GM12878 (cell line): Measurements from ENCODE around the gene CDKL2. TPM values are rescaled to one million over a fixed set of nuclear protein-coding genes. Genes with fewer than 3 reads are reported as not detected.

ENCODE experiments used
- ATAC-seq: fragments of 200-7000 bp; cut with Tn5 transposase; 3 replicates; pipeline ENCODE4 v1.9.1; 2020; ENCODE audit warnings: mild to moderate bottlenecking, moderate library complexity
- BruUV-seq: library from RNA; stranded (reverse); fragments of 400-500 nt; replicated peaks from 2 replicates; lab custom pipeline; 2021; lab: Mats Ljungman, UMichigan
- CTCF ChIA-PET: fragments of 300-600 bp; sonication (Branson Sonifier 250); formaldehyde crosslinking; extraction: SDS; loops from one replicate; lab custom pipeline; 2021; ENCODE audit warnings: inconsistent platforms; lab: Yijun Ruan, JAX
- POLR2A ChIA-PET: fragments of 350-600 bp; formaldehyde crosslinking; extraction: SDS; loops from one replicate; lab custom pipeline; 2021; ENCODE audit warnings: inconsistent platforms; lab: Charles Lee
- RAD21 ChIA-PET: fragments of 300-600 bp; sonication (Branson Sonifier 250); formaldehyde crosslinking; loops from one replicate; lab custom pipeline; 2023; ENCODE audit warnings: antibody characterized with exemption; ENCODE audit not compliant: unreplicated experiment; lab: Charles Lee
- SMC1A ChIA-PET: fragments of 300-600 bp; sonication (Branson Sonifier 250); formaldehyde crosslinking; loops from one replicate; lab custom pipeline; 2023; ENCODE audit not compliant: unreplicated experiment, uncharacterized antibody; lab: Charles Lee
- DNase-seq: peaks from one replicate; pipeline ENCODE4 v3.0.0-alpha.2; 2011; ENCODE audit warnings: low read depth, low spot score
- FAIRE-seq: peaks from 3 replicates; lab custom pipeline; 2011; peaks lifted over from hg19 to GRCh38; lab: Jason Lieb, UNC
- H2AFZ ChIP-seq: 2 replicates; pipeline ENCODE4 v1.6.0; 2011; ENCODE audit warnings: low read depth, low read length, control low read depth; ENCODE audit not compliant: control insufficient read depth
- H3K27ac ChIP-seq: 2 replicates; pipeline ENCODE4 v1.5.1; 2011; ENCODE audit warnings: control low read depth; ENCODE audit not compliant: control insufficient read depth, insufficient read depth
- H3K27me3 ChIP-seq, 2 experiments: replicated peaks in 1 of 2; 2 replicates each; pipeline versions ENCODE4 v1.6.0 to v1.6.1; 2011; ENCODE audit warnings: low read length in 1 of 2; ENCODE audit not compliant: control insufficient read depth in 2 of 2, insufficient read depth in 2 of 2
- H3K36me3 ChIP-seq, 2 experiments: 2 replicates each; pipeline ENCODE4 v1.5.1; 2011; ENCODE audit warnings: low read length in 1 of 2; ENCODE audit not compliant: control insufficient read depth in 2 of 2, insufficient read depth in 2 of 2
- H3K4me1 ChIP-seq: 2 replicates; pipeline ENCODE4 v1.6.1; 2011; ENCODE audit warnings: mild to moderate bottlenecking, low read length, moderate library complexity, mixed read lengths; ENCODE audit not compliant: control insufficient read depth, insufficient read depth
- H3K4me2 ChIP-seq: 2 replicates; pipeline ENCODE4 v1.6.0; 2011; ENCODE audit warnings: control low read depth; ENCODE audit not compliant: control insufficient read depth, insufficient read depth
- H3K4me3 ChIP-seq: fragments of 200-600 bp; sonication (generic); 2 replicates; pipeline ENCODE4 v1.5.1; 2016
- H3K79me2 ChIP-seq: 2 replicates; pipeline ENCODE4 v1.6.0; 2011; ENCODE audit warnings: low read length; ENCODE audit not compliant: control insufficient read depth, insufficient read depth
- H3K9ac ChIP-seq: 2 replicates; pipeline ENCODE4 v1.8.0; 2011; ENCODE audit warnings: low read length, control low read depth, mixed read lengths; ENCODE audit not compliant: control insufficient read depth, insufficient read depth
- H3K9me3 ChIP-seq: replicated peaks from 3 replicates; pipeline ENCODE4 v1.5.1; 2011; ENCODE audit warnings: mild to moderate bottlenecking, low read length; ENCODE audit not compliant: control insufficient read depth, insufficient read depth
- H4K20me1 ChIP-seq: 2 replicates; pipeline ENCODE4 v1.6.0; 2011; ENCODE audit not compliant: control insufficient read depth, insufficient read depth
- CBX5 ChIP-seq: sonication (generic); IDR thresholded peaks from 2 replicates; pipeline ENCODE4 v1.6.1; 2016; ENCODE audit warnings: low read depth, moderate library complexity, mild to moderate bottlenecking, inconsistent platforms
- CHD1 ChIP-seq: IDR thresholded peaks from 2 replicates; pipeline ENCODE4 v1.6.1; 2012; ENCODE audit warnings: low read depth, low read length, improper control_type of control experiment
- EZH2 ChIP-seq: IDR thresholded peaks from 2 replicates; pipeline ENCODE4 v1.6.1; 2012; ENCODE audit warnings: low read depth, mild to moderate bottlenecking, control low read depth, inconsistent platforms, low read length, borderline replicate concordance; ENCODE audit not compliant: control insufficient read depth
- GABPA ChIP-seq: IDR thresholded peaks from 2 replicates; pipeline ENCODE4 v1.6.1; 2014; ENCODE audit warnings: antibody characterized with exemption, low read depth, mild to moderate bottlenecking, inconsistent platforms
- JUND ChIP-seq: IDR thresholded peaks from 2 replicates; pipeline ENCODE4 v1.6.1; 2012; ENCODE audit warnings: low read depth, mild to moderate bottlenecking, low read length, improper control_type of control experiment, moderate library complexity
- MTA3 ChIP-seq: IDR thresholded peaks from 2 replicates; pipeline ENCODE4 v1.6.1; 2012; ENCODE audit warnings: low read length, inconsistent platforms, borderline replicate concordance
- NFIC ChIP-seq: IDR thresholded peaks from 2 replicates; pipeline ENCODE4 v1.6.1; 2012; ENCODE audit warnings: low read depth, mild to moderate bottlenecking, inconsistent platforms, low read length, moderate library complexity
- NFYB ChIP-seq: IDR thresholded peaks from 2 replicates; pipeline ENCODE4 v1.6.1; 2011; ENCODE audit warnings: low read depth, mild to moderate bottlenecking, low read length, improper control_type of control experiment, moderate library complexity; ENCODE audit not compliant: insufficient read depth
- NR2C2 ChIP-seq: IDR thresholded peaks from 2 replicates; pipeline ENCODE4 v1.6.1; 2011; ENCODE audit warnings: borderline replicate concordance, low read depth; ENCODE audit not compliant: control insufficient read depth, insufficient read length
- ZNF24 ChIP-seq: fragments of 450-650 bp; IDR thresholded peaks from 2 replicates; pipeline ENCODE4 v1.6.1; 2017; ENCODE audit warnings: antibody characterized with exemption, mild to moderate bottlenecking
- ZNF622 ChIP-seq: fragments of 450-650 bp; IDR thresholded peaks from 2 replicates; pipeline ENCODE4 v1.6.1; 2017; ENCODE audit warnings: mild to moderate bottlenecking, inconsistent platforms
- ZSCAN29 ChIP-seq: fragments of 450-650 bp; IDR thresholded peaks from 2 replicates; pipeline ENCODE4 v1.6.1; 2017; ENCODE audit warnings: mild to moderate bottlenecking, moderate library complexity
- WGBS: methylation state at CpG from one replicate; pipeline ENCODE4 v1.1.6; 2016; ENCODE audit warnings: low lambda C conversion rate; ENCODE audit not compliant: insufficient replicate concordance, insufficient coverage; ENCODE audit errors: missing lambda C conversion rate; 5-methylcytosine and 5-hydroxymethylcytosine counted together
- in situ Hi-C: fragments of 300-500 bp; cut with MboI; formaldehyde crosslinking; loops from 9 replicates; pipeline ENCODE4 v1.14.3; 2018; ENCODE audit warnings: mixed read lengths
- intact Hi-C: fragments of 100-400 bp; cut with micrococcal nuclease; formaldehyde crosslinking; loops from one replicate; pipeline ENCODE4 v1.14.2; 2022; ENCODE audit not compliant: unreplicated experiment
- polyA plus RNA-seq, 11 experiments: library from polyadenylated mRNA; depleted of rRNA in 4 of 11; unstranded in 6 of 11; stranded (reverse) in 5 of 11; fragments of >200 nt; fragmentation: Nextera tagmentation in 4 of 11; fragmentation: Illumina TruSeq in 1 of 11; extraction: Ambion mirVana in 4 of 11; extraction: Trizol in 1 of 11; gene quantifications; 1 replicate in 1 of 11; 2 replicates in 10 of 11; pipeline versions ENCODE4 v1.2.1 to v1.2.3, GENCODE V29; 2011 to 2016; ENCODE audit warnings: inconsistent platforms in 2 of 11, missing spikeins in 2 of 11, low read depth in 1 of 11
- total RNA-seq, 4 experiments: library from RNA; depleted of rRNA in 3 of 4; stranded (reverse); fragments of >200 nt in 3 of 4; fragmentation: Illumina TruSeq in 1 of 4; extraction: Trizol in 1 of 4; gene quantifications; 2 replicates each; pipeline versions ENCODE4 v1.2.1 to v1.2.3, GENCODE V29; 2013 to 2021
- TF ChIP-seq, protein P1 (sequence below): fragments of 450-650 bp; formaldehyde crosslinking; IDR thresholded peaks from 2 replicates; pipeline ENCODE4 v1.4.0; 2020; ENCODE audit warnings: mild to moderate bottlenecking, moderate library complexity
- TF ChIP-seq, protein P2 (sequence below): fragments of 450-650 bp; conservative IDR thresholded peaks from 2 replicates; pipeline ENCODE4 v1.6.1; 2017; ENCODE audit warnings: mild to moderate bottlenecking, moderate library complexity
- TF ChIP-seq, protein P3 (sequence below): IDR thresholded peaks from 2 replicates; pipeline ENCODE4 v1.6.1; 2011; ENCODE audit warnings: low read depth, low read length, improper control_type of control experiment, borderline replicate concordance
- TF ChIP-seq, protein P4 (sequence below): fragments of 450-650 bp; IDR thresholded peaks from 2 replicates; pipeline ENCODE4 v1.6.1; 2018; ENCODE audit warnings: mild to moderate bottlenecking, low read depth, moderate library complexity; ENCODE audit not compliant: partially characterized antibody

CDKL2 gene
- total and polyA plus RNA-seq, 10 of the 15 experiments (the other 5 are each of a cell fraction or from before 2014, with no cell fraction given) = 0.05 to 0.24 (median 0.06) TPM; not detected in 7

DNA sequence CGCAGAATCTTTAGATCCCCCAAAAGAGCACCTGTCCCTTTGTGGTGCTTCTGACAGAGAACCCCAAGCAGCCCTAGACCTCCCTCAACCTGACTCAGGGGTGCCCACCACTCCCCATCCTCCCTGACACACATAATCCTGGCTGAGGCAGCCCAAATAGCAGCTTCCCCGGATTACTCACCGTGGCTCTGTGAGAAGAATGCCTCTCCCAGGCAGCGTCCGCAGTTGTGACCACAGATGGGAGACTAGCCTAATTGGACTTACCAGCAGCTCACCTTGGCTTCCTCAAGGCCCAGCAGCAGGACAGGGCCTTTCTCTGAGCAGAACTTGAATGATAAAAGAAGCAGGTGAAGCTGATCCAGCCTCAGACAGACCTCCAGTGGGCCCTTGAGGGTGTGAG is 84.8 kb downstream of the CDKL2 start:
- Histone ChIP-seq H3K9me3 (no peaks in the 10 kb centered on the region), H4K20me1 (no peaks in the 10 kb centered on the region), H3K27ac (no peak overlapping the region), H3K27me3 (no peaks in the 10 kb centered on the region), H3K4me2 (no peak overlapping the region), H3K4me1 (no peaks in the 10 kb centered on the region), H3K36me3 (no peaks in the 10 kb centered on the region; a peak in 1 of 4 replicates), H3K79me2 (no peaks in the 10 kb centered on the region), H2AFZ (no peak overlapping the region), H3K9ac (no peak overlapping the region), H3K4me3 (no peak overlapping the region)
- SMC1A ChIA-PET = no interaction called here
- in situ Hi-C loops = no loop called here
- no peak for DNase-seq
- BruUV-seq = no TSS peak
- 96% methylated on average over 5 of the region's 5 CpGs for WGBS
- intact Hi-C loops = no loop called here
- CTCF ChIA-PET = interaction anchor here (0.9 kb wide), 1 partner anchor 302 kb away, joined by 3 read pairs; no protein-coding TSS in a partner anchor
- RAD21 ChIA-PET = no interaction called here
- POLR2A ChIA-PET = no interaction called here
- no peak for ATAC-seq
- no peak for FAIRE-seq
- TF ChIP-seq EZH2 = no peak
- TF ChIP-seq, protein P1, sequence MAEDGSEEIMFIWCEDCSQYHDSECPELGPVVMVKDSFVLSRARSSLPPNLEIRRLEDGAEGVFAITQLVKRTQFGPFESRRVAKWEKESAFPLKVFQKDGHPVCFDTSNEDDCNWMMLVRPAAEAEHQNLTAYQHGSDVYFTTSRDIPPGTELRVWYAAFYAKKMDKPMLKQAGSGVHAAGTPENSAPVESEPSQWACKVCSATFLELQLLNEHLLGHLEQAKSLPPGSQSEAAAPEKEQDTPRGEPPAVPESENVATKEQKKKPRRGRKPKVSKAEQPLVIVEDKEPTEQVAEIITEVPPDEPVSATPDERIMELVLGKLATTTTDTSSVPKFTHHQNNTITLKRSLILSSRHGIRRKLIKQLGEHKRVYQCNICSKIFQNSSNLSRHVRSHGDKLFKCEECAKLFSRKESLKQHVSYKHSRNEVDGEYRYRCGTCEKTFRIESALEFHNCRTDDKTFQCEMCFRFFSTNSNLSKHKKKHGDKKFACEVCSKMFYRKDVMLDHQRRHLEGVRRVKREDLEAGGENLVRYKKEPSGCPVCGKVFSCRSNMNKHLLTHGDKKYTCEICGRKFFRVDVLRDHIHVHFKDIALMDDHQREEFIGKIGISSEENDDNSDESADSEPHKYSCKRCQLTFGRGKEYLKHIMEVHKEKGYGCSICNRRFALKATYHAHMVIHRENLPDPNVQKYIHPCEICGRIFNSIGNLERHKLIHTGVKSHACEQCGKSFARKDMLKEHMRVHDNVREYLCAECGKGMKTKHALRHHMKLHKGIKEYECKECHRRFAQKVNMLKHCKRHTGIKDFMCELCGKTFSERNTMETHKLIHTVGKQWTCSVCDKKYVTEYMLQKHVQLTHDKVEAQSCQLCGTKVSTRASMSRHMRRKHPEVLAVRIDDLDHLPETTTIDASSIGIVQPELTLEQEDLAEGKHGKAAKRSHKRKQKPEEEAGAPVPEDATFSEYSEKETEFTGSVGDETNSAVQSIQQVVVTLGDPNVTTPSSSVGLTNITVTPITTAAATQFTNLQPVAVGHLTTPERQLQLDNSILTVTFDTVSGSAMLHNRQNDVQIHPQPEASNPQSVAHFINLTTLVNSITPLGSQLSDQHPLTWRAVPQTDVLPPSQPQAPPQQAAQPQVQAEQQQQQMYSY (CRISPR knock-in tag) = no peak
- TF ChIP-seq CBX5 = no peak
- TF ChIP-seq, protein P2, sequence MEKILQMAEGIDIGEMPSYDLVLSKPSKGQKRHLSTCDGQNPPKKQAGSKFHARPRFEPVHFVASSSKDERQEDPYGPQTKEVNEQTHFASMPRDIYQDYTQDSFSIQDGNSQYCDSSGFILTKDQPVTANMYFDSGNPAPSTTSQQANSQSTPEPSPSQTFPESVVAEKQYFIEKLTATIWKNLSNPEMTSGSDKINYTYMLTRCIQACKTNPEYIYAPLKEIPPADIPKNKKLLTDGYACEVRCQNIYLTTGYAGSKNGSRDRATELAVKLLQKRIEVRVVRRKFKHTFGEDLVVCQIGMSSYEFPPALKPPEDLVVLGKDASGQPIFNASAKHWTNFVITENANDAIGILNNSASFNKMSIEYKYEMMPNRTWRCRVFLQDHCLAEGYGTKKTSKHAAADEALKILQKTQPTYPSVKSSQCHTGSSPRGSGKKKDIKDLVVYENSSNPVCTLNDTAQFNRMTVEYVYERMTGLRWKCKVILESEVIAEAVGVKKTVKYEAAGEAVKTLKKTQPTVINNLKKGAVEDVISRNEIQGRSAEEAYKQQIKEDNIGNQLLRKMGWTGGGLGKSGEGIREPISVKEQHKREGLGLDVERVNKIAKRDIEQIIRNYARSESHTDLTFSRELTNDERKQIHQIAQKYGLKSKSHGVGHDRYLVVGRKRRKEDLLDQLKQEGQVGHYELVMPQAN = no peak
- TF ChIP-seq, protein P3, sequence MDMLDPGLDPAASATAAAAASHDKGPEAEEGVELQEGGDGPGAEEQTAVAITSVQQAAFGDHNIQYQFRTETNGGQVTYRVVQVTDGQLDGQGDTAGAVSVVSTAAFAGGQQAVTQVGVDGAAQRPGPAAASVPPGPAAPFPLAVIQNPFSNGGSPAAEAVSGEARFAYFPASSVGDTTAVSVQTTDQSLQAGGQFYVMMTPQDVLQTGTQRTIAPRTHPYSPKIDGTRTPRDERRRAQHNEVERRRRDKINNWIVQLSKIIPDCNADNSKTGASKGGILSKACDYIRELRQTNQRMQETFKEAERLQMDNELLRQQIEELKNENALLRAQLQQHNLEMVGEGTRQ = no peak
- no peak for TF ChIP-seq NFIC
- no peak for TF ChIP-seq JUND
- no peak for TF ChIP-seq NR2C2
- TF ChIP-seq MTA3 = no peak
- TF ChIP-seq, protein P4, sequence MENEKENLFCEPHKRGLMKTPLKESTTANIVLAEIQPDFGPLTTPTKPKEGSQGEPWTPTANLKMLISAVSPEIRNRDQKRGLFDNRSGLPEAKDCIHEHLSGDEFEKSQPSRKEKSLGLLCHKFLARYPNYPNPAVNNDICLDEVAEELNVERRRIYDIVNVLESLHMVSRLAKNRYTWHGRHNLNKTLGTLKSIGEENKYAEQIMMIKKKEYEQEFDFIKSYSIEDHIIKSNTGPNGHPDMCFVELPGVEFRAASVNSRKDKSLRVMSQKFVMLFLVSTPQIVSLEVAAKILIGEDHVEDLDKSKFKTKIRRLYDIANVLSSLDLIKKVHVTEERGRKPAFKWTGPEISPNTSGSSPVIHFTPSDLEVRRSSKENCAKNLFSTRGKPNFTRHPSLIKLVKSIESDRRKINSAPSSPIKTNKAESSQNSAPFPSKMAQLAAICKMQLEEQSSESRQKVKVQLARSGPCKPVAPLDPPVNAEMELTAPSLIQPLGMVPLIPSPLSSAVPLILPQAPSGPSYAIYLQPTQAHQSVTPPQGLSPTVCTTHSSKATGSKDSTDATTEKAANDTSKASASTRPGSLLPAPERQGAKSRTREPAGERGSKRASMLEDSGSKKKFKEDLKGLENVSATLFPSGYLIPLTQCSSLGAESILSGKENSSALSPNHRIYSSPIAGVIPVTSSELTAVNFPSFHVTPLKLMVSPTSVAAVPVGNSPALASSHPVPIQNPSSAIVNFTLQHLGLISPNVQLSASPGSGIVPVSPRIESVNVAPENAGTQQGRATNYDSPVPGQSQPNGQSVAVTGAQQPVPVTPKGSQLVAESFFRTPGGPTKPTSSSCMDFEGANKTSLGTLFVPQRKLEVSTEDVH = no peak
- no peak for TF ChIP-seq ZSCAN29
- TF ChIP-seq ZNF622 = no peak
- TF ChIP-seq GABPA = no peak
- no peak for TF ChIP-seq CHD1
- TF ChIP-seq ZNF24 = no peak
- TF ChIP-seq NFYB = no peak
